ENCODE data around the gene ZDHHC14.

GRCh38 chr6:157438611-157439111 is 57.7 kb downstream of the ZDHHC14 start:
- no peak for TF ChIP-seq CTCF (IDR thresholded peaks at IDR 0.05; ENCODE audit: low read length)
- no peak for TF ChIP-seq EZH2 (optimal IDR thresholded peaks at IDR 0.05; ENCODE audit: low read depth, low read length)
